Prostate gland (tissue), 2 donors: ENCODE data around the gene WWC2.

Source experiments
- POLR2AphosphoS5 ChIP-seq: sonication (generic); formaldehyde crosslinking; IDR thresholded peaks from one replicate; pipeline ENCODE4 v1.6.1; 2017; ENCODE audit warnings: antibody characterized with exemption
- TF ChIP-seq, protein P1 (sequence below), 4 experiments: fragments of 200-600 bp in 2 of 4; fragments of 450-650 bp in 2 of 4; sonication (generic) in 2 of 4; IDR thresholded peaks; 1 replicate in 3 of 4; 2 replicates in 1 of 4; pipeline ENCODE4 v1.5.1; 2016 to 2019; ENCODE audit warnings: antibody characterized with exemption in 4 of 4, mild to moderate bottlenecking in 2 of 4, moderate library complexity in 2 of 4

DNA sequence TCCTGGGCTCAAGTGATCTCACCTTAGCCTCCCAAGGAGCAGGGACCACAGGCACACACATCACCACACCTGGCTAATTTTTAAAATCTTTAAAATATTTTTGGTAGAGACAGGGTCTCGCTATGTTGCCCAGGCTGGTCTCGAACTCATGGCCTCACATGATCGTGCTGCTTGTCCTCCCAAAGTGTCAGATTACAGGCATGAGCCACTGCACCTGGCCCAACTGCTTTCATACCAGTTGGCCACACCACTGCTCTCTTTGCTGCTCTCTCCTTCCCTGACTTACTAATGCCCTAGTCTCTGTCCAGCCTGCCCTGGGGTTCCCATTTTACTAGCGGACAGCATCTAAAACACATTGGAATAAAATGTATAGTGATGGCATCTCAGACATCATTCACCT lies 153.9 kb downstream of the WWC2 start:
- TF ChIP-seq, protein P1, sequence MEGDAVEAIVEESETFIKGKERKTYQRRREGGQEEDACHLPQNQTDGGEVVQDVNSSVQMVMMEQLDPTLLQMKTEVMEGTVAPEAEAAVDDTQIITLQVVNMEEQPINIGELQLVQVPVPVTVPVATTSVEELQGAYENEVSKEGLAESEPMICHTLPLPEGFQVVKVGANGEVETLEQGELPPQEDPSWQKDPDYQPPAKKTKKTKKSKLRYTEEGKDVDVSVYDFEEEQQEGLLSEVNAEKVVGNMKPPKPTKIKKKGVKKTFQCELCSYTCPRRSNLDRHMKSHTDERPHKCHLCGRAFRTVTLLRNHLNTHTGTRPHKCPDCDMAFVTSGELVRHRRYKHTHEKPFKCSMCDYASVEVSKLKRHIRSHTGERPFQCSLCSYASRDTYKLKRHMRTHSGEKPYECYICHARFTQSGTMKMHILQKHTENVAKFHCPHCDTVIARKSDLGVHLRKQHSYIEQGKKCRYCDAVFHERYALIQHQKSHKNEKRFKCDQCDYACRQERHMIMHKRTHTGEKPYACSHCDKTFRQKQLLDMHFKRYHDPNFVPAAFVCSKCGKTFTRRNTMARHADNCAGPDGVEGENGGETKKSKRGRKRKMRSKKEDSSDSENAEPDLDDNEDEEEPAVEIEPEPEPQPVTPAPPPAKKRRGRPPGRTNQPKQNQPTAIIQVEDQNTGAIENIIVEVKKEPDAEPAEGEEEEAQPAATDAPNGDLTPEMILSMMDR (IDR thresholded peaks at IDR 0.05): no peak
- no peak for TF ChIP-seq POLR2AphosphoS5
